ENCODE results near the gene PTPN3. TPM values are rescaled to one million over a fixed set of nuclear protein-coding genes. Genes with fewer than 3 reads are reported as not detected.

PTPN3 gene
- total RNA-seq, 1 experiment from 2014 or later: 25.0 TPM

- CTCF ChIA-PET: interaction anchor here (0.7 kb wide), 1 partner anchor 506 kb away, joined by 3 read pairs; no protein-coding TSS in a partner anchor
- intact Hi-C loops (cut with micrococcal nuclease; ENCODE audit: unreplicated experiment): no loop called here
- no TSS peak for BruUV-seq (replicated peaks)
- H3K4me3 Mint-ChIP-seq (ENCODE audit: low read depth, unreplicated experiment): no peak overlapping the region
- H3K27ac Mint-ChIP-seq (ENCODE audit: unreplicated experiment): no peak overlapping the region
- TF ChIP-seq, protein P1, sequence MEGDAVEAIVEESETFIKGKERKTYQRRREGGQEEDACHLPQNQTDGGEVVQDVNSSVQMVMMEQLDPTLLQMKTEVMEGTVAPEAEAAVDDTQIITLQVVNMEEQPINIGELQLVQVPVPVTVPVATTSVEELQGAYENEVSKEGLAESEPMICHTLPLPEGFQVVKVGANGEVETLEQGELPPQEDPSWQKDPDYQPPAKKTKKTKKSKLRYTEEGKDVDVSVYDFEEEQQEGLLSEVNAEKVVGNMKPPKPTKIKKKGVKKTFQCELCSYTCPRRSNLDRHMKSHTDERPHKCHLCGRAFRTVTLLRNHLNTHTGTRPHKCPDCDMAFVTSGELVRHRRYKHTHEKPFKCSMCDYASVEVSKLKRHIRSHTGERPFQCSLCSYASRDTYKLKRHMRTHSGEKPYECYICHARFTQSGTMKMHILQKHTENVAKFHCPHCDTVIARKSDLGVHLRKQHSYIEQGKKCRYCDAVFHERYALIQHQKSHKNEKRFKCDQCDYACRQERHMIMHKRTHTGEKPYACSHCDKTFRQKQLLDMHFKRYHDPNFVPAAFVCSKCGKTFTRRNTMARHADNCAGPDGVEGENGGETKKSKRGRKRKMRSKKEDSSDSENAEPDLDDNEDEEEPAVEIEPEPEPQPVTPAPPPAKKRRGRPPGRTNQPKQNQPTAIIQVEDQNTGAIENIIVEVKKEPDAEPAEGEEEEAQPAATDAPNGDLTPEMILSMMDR (IDR thresholded peaks at IDR 0.05; ENCODE audit: unreplicated experiment): no peak
- no peaks in the 10 kb centered on the region for H3K9me3 Mint-ChIP-seq (ENCODE audit: low read depth, unreplicated experiment)
- H3K27me3 Mint-ChIP-seq (ENCODE audit: unreplicated experiment): no peaks in the 10 kb centered on the region
- no peaks in the 10 kb centered on the region for H3K36me3 Mint-ChIP-seq (ENCODE audit: insufficient read depth, unreplicated experiment)
- H3K4me1 Mint-ChIP-seq (ENCODE audit: low read depth, unreplicated experiment): no peaks in the 10 kb centered on the region
- no peak for DNase-seq
These were observed 11.5 kb upstream of the PTPN3 start for GRCh38 chr9:109509611-109510010.

- Mint-ChIP-seq H3K27ac (ENCODE audit: unreplicated experiment) (no peak overlapping the region), H3K9me3 (ENCODE audit: low read depth, unreplicated experiment) (no peaks in the 10 kb centered on the region), H3K4me3 (ENCODE audit: low read depth, unreplicated experiment) (no peak overlapping the region), H3K36me3 (ENCODE audit: insufficient read depth, unreplicated experiment) (no peaks in the 10 kb centered on the region), H3K4me1 (ENCODE audit: low read depth, unreplicated experiment) (no peaks in the 10 kb centered on the region), H3K27me3 (ENCODE audit: unreplicated experiment) (no peaks in the 10 kb centered on the region)
- intact Hi-C loops (cut with micrococcal nuclease; ENCODE audit: unreplicated experiment): no loop called here
- no peak for DNase-seq
- no TSS peak for BruUV-seq (replicated peaks)
- CTCF ChIA-PET: interaction anchor here (0.9 kb wide), 1 partner anchor 22 kb away, joined by 6 read pairs; no protein-coding TSS in a partner anchor
- TF ChIP-seq, protein P1 (IDR thresholded peaks at IDR 0.05; ENCODE audit: unreplicated experiment): no peak
These were observed 9.3 kb upstream of the PTPN3 start for GRCh38 chr9:109507421-109507838.

DNA sequence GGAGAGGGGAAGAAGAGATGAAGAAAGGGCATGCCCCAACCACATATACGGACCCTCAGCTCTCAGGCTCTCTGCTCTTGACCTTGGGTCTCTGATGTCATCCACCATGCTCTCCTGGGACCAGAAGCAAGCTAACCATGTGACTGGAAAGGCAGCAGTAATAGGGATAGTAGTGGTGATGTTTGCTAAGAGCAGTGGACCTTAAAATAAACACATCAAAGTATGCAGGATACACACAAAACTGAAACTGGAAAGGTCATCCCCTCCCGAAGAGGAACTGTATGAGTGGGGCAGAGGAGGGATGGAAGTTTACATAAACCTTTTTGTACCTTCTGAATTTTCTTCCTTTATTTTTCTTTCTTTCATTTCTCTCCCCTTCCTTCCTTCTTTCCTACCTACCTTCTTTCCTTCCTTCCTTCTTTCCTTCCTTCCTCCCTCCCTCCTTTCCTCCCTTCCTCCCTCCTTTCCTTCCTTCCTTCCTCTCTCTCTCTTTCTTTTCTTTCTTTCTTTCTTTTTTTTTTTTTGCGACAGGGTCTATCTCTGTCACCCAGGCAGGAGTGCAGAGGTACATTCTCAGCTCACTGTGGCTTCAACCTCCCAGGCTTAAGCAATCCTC, 8.1 kb upstream of the PTPN3 start:
- Mint-ChIP-seq H3K4me3 (ENCODE audit: low read depth, unreplicated experiment) (no peak overlapping the region), H3K4me1 (ENCODE audit: low read depth, unreplicated experiment) (no peaks in the 10 kb centered on the region), H3K9me3 (ENCODE audit: low read depth, unreplicated experiment) (no peaks in the 10 kb centered on the region), H3K27ac (ENCODE audit: unreplicated experiment) (no peak overlapping the region), H3K36me3 (ENCODE audit: insufficient read depth, unreplicated experiment) (no peaks in the 10 kb centered on the region), H3K27me3 (ENCODE audit: unreplicated experiment) (no peaks in the 10 kb centered on the region)
- no peak for DNase-seq
- BruUV-seq (replicated peaks): no TSS peak
- intact Hi-C loops (cut with micrococcal nuclease; ENCODE audit: unreplicated experiment): no loop called here
- TF ChIP-seq, protein P1 (IDR thresholded peaks at IDR 0.05; ENCODE audit: unreplicated experiment): no peak
- CTCF ChIA-PET: no interaction called here

DNA sequence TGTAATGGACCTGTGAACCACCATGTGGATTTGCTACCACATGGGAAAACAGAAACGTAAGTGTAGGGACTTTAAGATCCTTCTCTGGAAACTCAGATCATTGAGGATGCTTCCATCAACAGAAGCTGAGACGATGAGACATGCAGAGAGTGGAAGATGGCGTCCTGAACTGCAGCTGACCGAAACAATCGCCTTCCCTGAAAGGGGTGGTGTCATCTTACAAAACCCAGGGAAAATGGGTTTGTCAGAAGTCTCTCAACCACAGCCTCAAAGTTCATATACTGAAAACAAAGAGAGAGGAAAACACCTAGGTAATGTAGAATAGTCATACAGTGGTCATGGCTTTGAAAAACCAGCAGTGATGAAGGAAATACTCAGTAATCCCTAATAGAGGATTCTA, 6.6 kb upstream of the PTPN3 start:
- Mint-ChIP-seq H3K36me3 (ENCODE audit: insufficient read depth, unreplicated experiment) (peaks cover 7% of the 10 kb centered on the region), H3K27me3 (ENCODE audit: unreplicated experiment) (no peaks in the 10 kb centered on the region), H3K4me3 (ENCODE audit: low read depth, unreplicated experiment) (no peak overlapping the region), H3K27ac (ENCODE audit: unreplicated experiment) (no peak overlapping the region), H3K9me3 (ENCODE audit: low read depth, unreplicated experiment) (no peaks in the 10 kb centered on the region), H3K4me1 (ENCODE audit: low read depth, unreplicated experiment) (no peaks in the 10 kb centered on the region)
- no TSS peak for BruUV-seq (replicated peaks)
- CTCF ChIA-PET: no interaction called here
- DNase-seq: no peak
- TF ChIP-seq, protein P1 (IDR thresholded peaks at IDR 0.05; ENCODE audit: unreplicated experiment): no peak
- intact Hi-C loops (cut with micrococcal nuclease; ENCODE audit: unreplicated experiment): no loop called here
